Lung (tissue), 16 donors: ENCODE measurements around the gene PRPSAP1. TPM values are rescaled to one million over a fixed set of nuclear protein-coding genes. Genes with fewer than 3 reads are reported as not detected.

ENCODE experiments used
- ATAC-seq: fragments of 200-7000 bp; cut with Tn5 transposase; one replicate; pipeline ENCODE4 v1.9.1; 2020; ENCODE audit warnings: moderate number of reproducible peaks; ENCODE audit not compliant: insufficient read depth, low FRiP score
- DNase-seq, 3 donors: peaks; one replicate each; pipeline ENCODE4 v3.0.0-alpha.2; 2013 to 2017
- H3K27ac ChIP-seq, 2 donors: one replicate each; pipeline ENCODE4 v1.5.1; 2013; ENCODE audit warnings: mild to moderate bottlenecking in 2 of 2, moderate library complexity in 2 of 2, control low read depth in 1 of 2, inconsistent platforms in 1 of 2, low read depth in 1 of 2, low read length in 1 of 2
- H3K27me3 ChIP-seq, 3 donors: one replicate each; pipeline ENCODE4 v1.5.1; 2013; ENCODE audit warnings: low read length in 2 of 3; ENCODE audit not compliant: control insufficient read depth in 3 of 3, insufficient read depth in 3 of 3
- H3K36me3 ChIP-seq, 4 donors: one replicate each; pipeline ENCODE4 v1.5.1; 2013; ENCODE audit warnings: low read length in 4 of 4, mild to moderate bottlenecking in 1 of 4, moderate library complexity in 1 of 4; ENCODE audit not compliant: control insufficient read depth in 4 of 4, insufficient read depth in 4 of 4
- H3K4me1 ChIP-seq, 5 donors: one replicate each; pipeline ENCODE4 v1.5.1; 2013; ENCODE audit warnings: low read length in 5 of 5, mild to moderate bottlenecking in 2 of 5, moderate library complexity in 1 of 5; ENCODE audit not compliant: control insufficient read depth in 5 of 5, insufficient read depth in 5 of 5
- H3K4me3 ChIP-seq: one replicate; pipeline ENCODE4 v1.5.1; 2013; ENCODE audit warnings: mild to moderate bottlenecking, control low read depth, moderate library complexity
- H3K9ac ChIP-seq, 2 donors: one replicate each; pipeline ENCODE4 v1.5.1; 2013; ENCODE audit warnings: low read length in 2 of 2, control low read depth in 1 of 2; ENCODE audit not compliant: insufficient read depth in 1 of 2
- H3K9me3 ChIP-seq, 4 donors: one replicate each; pipeline ENCODE4 v1.5.1; 2013; ENCODE audit warnings: low read length in 3 of 4, mild to moderate bottlenecking in 1 of 4, moderate library complexity in 1 of 4; ENCODE audit not compliant: control insufficient read depth in 4 of 4, insufficient read depth in 3 of 4
- CTCF ChIP-seq: IDR thresholded peaks from 2 replicates; pipeline ENCODE4 v1.5.1; 2012; ENCODE audit warnings: mild to moderate bottlenecking; ENCODE audit errors: control extremely low read depth, extremely low read depth
- WGBS, 2 donors: extraction: QIAGEN DNeasy Blood & Tissue Kit; methylation state at CpG; one replicate each; pipeline ENCODE4 v1.1.7; 2013; 5-methylcytosine and 5-hydroxymethylcytosine counted together
- long read RNA-seq, 5 donors: transcript quantifications; one replicate each; lab custom pipeline, GENCODE V29; 2026
- polyA plus RNA-seq, 2 donors: library from polyadenylated mRNA; stranded (reverse); fragments of 200-250 nt; gene quantifications; one replicate each; pipeline ENCODE4 v1.2.1, GENCODE V29; 2013
- total RNA-seq, 2 donors: library from RNA; depleted of rRNA in 1 of 2; stranded (reverse); fragments of >200 nt in 1 of 2; gene quantifications; one replicate each; pipeline ENCODE4 v1.2.1, GENCODE V29; 2014 to 2021
- donor health status: control.
- donor health status: control.
- donor health status: Bipolar disorder and iron deficiency.
- donor health status: healthy.
- donor health status: DM: yes; HTN: yes; CAD: no.

PRPSAP1 gene
- total RNA-seq (10 to 100 TPM; 35.1 to 74.7 TPM), polyA plus RNA-seq (10 to 100 TPM; 29.8 to 34.0 TPM)
- long read RNA-seq, donor 1, transcript PRPSAP1-206 (10 exons, 3,660 nt): major isoform, 12 of 15 reads
- long read RNA-seq, donor 1, partial matches to known transcripts: 0 of 15 reads
- long read RNA-seq, donor 1, other reads (novel, unspliced or antisense): 0 of 15 reads
- long read RNA-seq, donor 2, partial matches to known transcripts: 0 of 7 reads
- long read RNA-seq, donor 2, other reads (novel, unspliced or antisense): 0 of 7 reads
- long read RNA-seq, donor 3, transcript PRPSAP1-206 (10 exons, 3,660 nt): major isoform, 5 of 5 reads
- long read RNA-seq, donor 3, partial matches to known transcripts: 0 of 5 reads
- long read RNA-seq, donor 3, other reads (novel, unspliced or antisense): 0 of 5 reads
- long read RNA-seq, donor 4, transcript PRPSAP1-206 (10 exons, 3,660 nt): major isoform, 7 of 11 reads
- long read RNA-seq, donor 4, partial matches to known transcripts: 0 of 11 reads
- long read RNA-seq, donor 4, other reads (novel, unspliced or antisense): 0 of 11 reads
- long read RNA-seq, donor 5, transcript PRPSAP1-206 (10 exons, 3,660 nt): major isoform, 17 of 26 reads
- long read RNA-seq, donor 5, partial matches to known transcripts: 5 of 26 reads
- long read RNA-seq, donor 5, other reads (novel, unspliced or antisense): 0 of 26 reads

- peak; percentile 95 for ATAC-seq
- peak; percentile 38 for TF ChIP-seq CTCF
- peak within 1 kb of the TSS; percentile 96 to 97 for H3K27ac ChIP-seq
- peak; percentile 89 to 96 (median 94) for DNase-seq
- H3K27me3 ChIP-seq: no peaks in the 10 kb centered on the region
- H3K4me1 ChIP-seq: peaks cover 0 to 8% (median 1%) of the 10 kb centered on the region in 5 donors
- H3K9ac ChIP-seq: peak within 1 kb of the TSS; percentile 0 to 66
- no peaks in the 10 kb centered on the region for H3K36me3 ChIP-seq
- H3K4me3 ChIP-seq: peak within 1 kb of the TSS; percentile 82
- no peaks in the 10 kb centered on the region for H3K9me3 ChIP-seq
- WGBS, 2 donors: 0 to 1% methylated on average over 68 to 75 of the region's 75 CpGs
Measured at GRCh38 chr17:76353599-76354316, at the start of gene PRPSAP1. Gene PRPSAP1, minus strand, starts transcription at chr17:76353916. Its CDS starts 213 bp downstream, at chr17:76353703.

- ATAC-seq (no peak), DNase-seq (no peak)
- H3K4me1 ChIP-seq: peaks cover 0 to 8% (median 4%) of the 10 kb centered on the region in 5 donors
- 88 to 90% methylated on average over 5 of the region's 5 CpGs for WGBS, 2 donors
- H3K9ac ChIP-seq: no peak overlapping the region
- TF ChIP-seq CTCF: no peak
- peaks cover 6 to 52% (median 33%) of the 10 kb centered on the region in 4 donors for H3K36me3 ChIP-seq
- H3K27me3 ChIP-seq: no peaks in the 10 kb centered on the region
- H3K4me3 ChIP-seq: no peak overlapping the region
- no peaks in the 10 kb centered on the region for H3K9me3 ChIP-seq
- H3K27ac ChIP-seq: no peak overlapping the region
Measured at GRCh38 chr17:76402711-76403110, 49.0 kb upstream of the PRPSAP1 start.

GRCh38 chr17:76399175-76400172 lies 45.8 kb upstream of the PRPSAP1 start:
- no peak for ATAC-seq
- no peak for DNase-seq
- 92 to 95% methylated on average over 33 of the region's 33 CpGs for WGBS, 2 donors
- H3K27me3 ChIP-seq: no peaks in the 10 kb centered on the region
- no peak overlapping the region for H3K9ac ChIP-seq
- H3K36me3 ChIP-seq: peaks cover 14 to 70% (median 45%) of the 10 kb centered on the region in 4 donors
- no peak overlapping the region for H3K4me3 ChIP-seq
- TF ChIP-seq CTCF: no peak
- H3K9me3 ChIP-seq: no peaks in the 10 kb centered on the region
- peaks cover 0 to under 1% (median 0%) of the 10 kb centered on the region in 5 donors for H3K4me1 ChIP-seq
- H3K27ac ChIP-seq: no peak overlapping the region
